WTC11 (cell line): ENCODE measurements around the gene TBKBP1.

Experiments used
- ATF3 ChIP-seq: sonication (generic); formaldehyde crosslinking; conservative IDR thresholded peaks from 2 replicates; pipeline ENCODE4 v1.8.1; 2022; ENCODE audit warnings: mild to moderate bottlenecking, missing genetic modification reagents
- CTCF ChIP-seq: fragments of 200-600 bp; IDR thresholded peaks from 2 replicates; pipeline ENCODE4 v1.8.0; 2022; ENCODE audit warnings: antibody characterized with exemption
- E2F1 ChIP-seq: sonication (generic); formaldehyde crosslinking; IDR thresholded peaks from 2 replicates; pipeline ENCODE4 v1.8.0; 2022; ENCODE audit warnings: mild to moderate bottlenecking, missing genetic modification reagents
- NR1H2 ChIP-seq: sonication (generic); formaldehyde crosslinking; IDR thresholded peaks from 2 replicates; pipeline ENCODE4 v1.9.0; 2021; ENCODE audit warnings: mild to moderate bottlenecking, moderate library complexity, missing genetic modification reagents
- TEAD4 ChIP-seq: sonication (generic); formaldehyde crosslinking; IDR thresholded peaks from 2 replicates; pipeline ENCODE4 v1.8.0; 2022; ENCODE audit warnings: mild to moderate bottlenecking, missing genetic modification reagents
- ZNF416 ChIP-seq: fragments of 250-450 bp; sonication (Bioruptor Pico); IDR thresholded peaks from 2 replicates; pipeline ENCODE4 v1.9.0; 2021; ENCODE audit warnings: mild to moderate bottlenecking, inconsistent platforms

GRCh38 chr17:47741793-47742145 lies 47.8 kb downstream of the TBKBP1 start:
- no peak for TF ChIP-seq CTCF
- TF ChIP-seq ZNF416 (CRISPR knock-in tag): no peak
- TF ChIP-seq ATF3 (CRISPR knock-in tag): no peak
- no peak for TF ChIP-seq E2F1 (CRISPR knock-in tag)
- TF ChIP-seq NR1H2 (CRISPR knock-in tag): no peak
- TF ChIP-seq TEAD4 (CRISPR knock-in tag): no peak
